H1 (cell line): ENCODE results near the gene ABCD1.

ENCODE experiments used
- EP300 ChIP-seq, 2 experiments: IDR thresholded peaks; 1 replicate in 1 of 2; 2 replicates in 1 of 2; pipeline ENCODE4 v1.6.1; 2011 to 2012; ENCODE audit warnings: low read depth in 2 of 2, low read length in 2 of 2, mild to moderate bottlenecking in 2 of 2, borderline replicate concordance in 1 of 2, inconsistent platforms in 1 of 2, moderate library complexity in 1 of 2
- HDAC2 ChIP-seq, 2 experiments: fragments of 300-600 bp in 1 of 2; sonication (generic) in 1 of 2; IDR thresholded peaks; 2 replicates each; pipeline ENCODE4 v1.6.1; 2011 to 2012; ENCODE audit warnings: low read depth in 2 of 2, low read length in 2 of 2, mild to moderate bottlenecking in 2 of 2, moderate library complexity in 2 of 2, borderline replicate concordance in 1 of 2, inconsistent platforms in 1 of 2
- MAFK ChIP-seq: IDR thresholded peaks from 2 replicates; pipeline ENCODE4 v1.6.1; 2012; ENCODE audit warnings: low read depth, mild to moderate bottlenecking, improper control_type of control experiment, low read length
- POLR2A ChIP-seq, 2 experiments: IDR thresholded peaks; 1 replicate in 1 of 2; 2 replicates in 1 of 2; pipeline ENCODE4 v1.6.1; 2011; ENCODE audit warnings: low read depth in 2 of 2, low read length in 2 of 2, mild to moderate bottlenecking in 2 of 2; ENCODE audit errors: control extremely low read depth in 1 of 2
- TF ChIP-seq, protein P1 (sequence below): IDR thresholded peaks from 2 replicates; pipeline ENCODE4 v1.6.1; 2011; ENCODE audit warnings: low read depth, mild to moderate bottlenecking, low read length; ENCODE audit not compliant: insufficient read depth
- TF ChIP-seq, protein P2 (sequence below): IDR thresholded peaks from 2 replicates; pipeline ENCODE4 v1.6.1; 2012; ENCODE audit warnings: inconsistent platforms
- TF ChIP-seq, protein P3 (sequence below), 3 experiments: IDR thresholded peaks; 1 replicate in 2 of 3; 2 replicates in 1 of 3; pipeline versions ENCODE4 v1.5.1 to v1.6.1; 2011; ENCODE audit warnings: low read length in 3 of 3, mild to moderate bottlenecking in 3 of 3, inconsistent platforms in 2 of 3, low read depth in 1 of 3, moderate library complexity in 1 of 3; ENCODE audit not compliant: insufficient read depth in 1 of 3; ENCODE audit errors: control extremely low read depth in 1 of 3

DNA sequence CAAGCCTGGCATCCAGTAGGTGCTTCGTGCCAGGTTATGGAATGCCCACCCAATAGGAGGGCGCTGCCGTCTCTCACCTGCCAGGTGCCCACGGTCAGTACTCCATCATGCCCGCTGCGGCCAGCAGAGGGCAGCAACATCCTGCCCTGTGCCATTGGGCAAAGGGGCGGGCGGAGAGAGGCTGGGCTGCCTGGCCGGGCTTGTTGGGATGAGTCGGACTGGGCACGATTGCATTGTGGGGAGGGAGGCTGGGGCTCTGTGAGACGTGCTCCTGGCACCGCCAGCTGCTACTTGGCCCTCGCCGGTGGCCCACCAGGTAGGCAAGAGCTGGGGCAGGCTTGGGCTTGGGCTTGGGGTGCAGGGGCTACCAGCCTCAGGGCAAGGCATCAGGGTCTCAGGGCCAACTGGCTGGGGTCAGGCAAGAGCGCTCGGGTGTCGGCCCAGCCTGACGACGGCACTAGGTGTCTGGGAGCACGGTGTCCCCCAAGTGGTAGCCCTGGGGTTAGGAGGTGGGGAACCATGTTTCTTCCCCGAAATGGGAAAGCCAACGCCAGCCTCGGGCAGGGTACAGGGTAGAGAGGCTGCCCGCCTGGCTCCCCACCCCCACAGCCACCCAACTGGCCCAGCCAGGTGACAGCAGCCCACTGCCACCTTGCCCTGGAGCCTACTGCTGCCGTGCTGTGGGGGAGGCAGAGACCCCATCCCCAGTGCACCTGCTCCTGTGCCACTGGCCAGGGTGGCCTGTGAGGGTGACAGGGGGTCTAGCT lies 39.5 kb downstream of the ABCD1 start, which contains the start of gene PLXNB3:
- TF ChIP-seq POLR2A (IDR thresholded peaks at IDR 0.05; ENCODE audit: control extremely low read depth in 1 of 2, low read depth in 2 of 2, low read length in 2 of 2) (no peak), HDAC2 (IDR thresholded peaks at IDR 0.05; ENCODE audit: borderline replicate concordance in 1 of 2, low read depth in 2 of 2, low read length in 2 of 2) (no peak), EP300 (IDR thresholded peaks at IDR 0.05; ENCODE audit: borderline replicate concordance in 1 of 2, low read depth in 2 of 2, low read length in 2 of 2) (no peak), MAFK (no peak)
- TF ChIP-seq, protein P1, sequence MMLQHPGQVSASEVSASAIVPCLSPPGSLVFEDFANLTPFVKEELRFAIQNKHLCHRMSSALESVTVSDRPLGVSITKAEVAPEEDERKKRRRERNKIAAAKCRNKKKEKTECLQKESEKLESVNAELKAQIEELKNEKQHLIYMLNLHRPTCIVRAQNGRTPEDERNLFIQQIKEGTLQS: no peak
- TF ChIP-seq, protein P2, sequence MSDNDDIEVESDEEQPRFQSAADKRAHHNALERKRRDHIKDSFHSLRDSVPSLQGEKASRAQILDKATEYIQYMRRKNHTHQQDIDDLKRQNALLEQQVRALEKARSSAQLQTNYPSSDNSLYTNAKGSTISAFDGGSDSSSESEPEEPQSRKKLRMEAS: no peak
- TF ChIP-seq, protein P3, sequence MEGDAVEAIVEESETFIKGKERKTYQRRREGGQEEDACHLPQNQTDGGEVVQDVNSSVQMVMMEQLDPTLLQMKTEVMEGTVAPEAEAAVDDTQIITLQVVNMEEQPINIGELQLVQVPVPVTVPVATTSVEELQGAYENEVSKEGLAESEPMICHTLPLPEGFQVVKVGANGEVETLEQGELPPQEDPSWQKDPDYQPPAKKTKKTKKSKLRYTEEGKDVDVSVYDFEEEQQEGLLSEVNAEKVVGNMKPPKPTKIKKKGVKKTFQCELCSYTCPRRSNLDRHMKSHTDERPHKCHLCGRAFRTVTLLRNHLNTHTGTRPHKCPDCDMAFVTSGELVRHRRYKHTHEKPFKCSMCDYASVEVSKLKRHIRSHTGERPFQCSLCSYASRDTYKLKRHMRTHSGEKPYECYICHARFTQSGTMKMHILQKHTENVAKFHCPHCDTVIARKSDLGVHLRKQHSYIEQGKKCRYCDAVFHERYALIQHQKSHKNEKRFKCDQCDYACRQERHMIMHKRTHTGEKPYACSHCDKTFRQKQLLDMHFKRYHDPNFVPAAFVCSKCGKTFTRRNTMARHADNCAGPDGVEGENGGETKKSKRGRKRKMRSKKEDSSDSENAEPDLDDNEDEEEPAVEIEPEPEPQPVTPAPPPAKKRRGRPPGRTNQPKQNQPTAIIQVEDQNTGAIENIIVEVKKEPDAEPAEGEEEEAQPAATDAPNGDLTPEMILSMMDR (IDR thresholded peaks at IDR 0.05; ENCODE audit: control extremely low read depth in 1 of 3, insufficient read depth in 1 of 3, low read depth in 1 of 3, low read length in 3 of 3): peak in 2 of 3 experiments; percentile 84 to 86; a peak in 3 of 4 replicates
